H9 (cell line): ENCODE data around the gene STK11. TPM values are rescaled to one million over a fixed set of nuclear protein-coding genes. Genes with fewer than 3 reads are reported as not detected.
A peak's percentile ranks its signal among the peaks of the same experiment; 100 is the strongest.
"Not testable (repeated sequence)": the region's sequence is repeated elsewhere in the genome, so short reads cannot be mapped to it uniquely, and the experiment has no call there.

ENCODE experiments used
- DNase-seq: peaks from one replicate; pipeline ENCODE4 v3.0.0-alpha.2; 2017
- H2AFZ ChIP-seq: one replicate; pipeline ENCODE4 v1.6.1; 2013; ENCODE audit warnings: mild to moderate bottlenecking, low read length, control low read depth, moderate library complexity
- H2AK5ac ChIP-seq: 2 replicates; pipeline ENCODE4 v1.6.1; 2013; ENCODE audit warnings: low read length, control low read depth, mixed read lengths; ENCODE audit not compliant: insufficient read length
- H2BK120ac ChIP-seq: one replicate; pipeline ENCODE4 v1.6.1; 2013; ENCODE audit warnings: low read depth, mild to moderate bottlenecking, low read length, control low read depth, inconsistent platforms; ENCODE audit not compliant: poor library complexity, severe bottlenecking
- H2BK12ac ChIP-seq: 2 replicates; pipeline ENCODE4 v1.6.1; 2013; ENCODE audit warnings: low read length, control low read depth, mixed read lengths, low read depth; ENCODE audit not compliant: insufficient read length
- H2BK15ac ChIP-seq: 2 replicates; pipeline ENCODE4 v1.6.1; 2013; ENCODE audit warnings: low read depth, low read length, control low read depth
- H2BK20ac ChIP-seq: one replicate; pipeline ENCODE4 v1.6.1; 2013; ENCODE audit warnings: low read depth, mild to moderate bottlenecking, low read length, control low read depth, inconsistent platforms; ENCODE audit not compliant: poor library complexity, severe bottlenecking
- H2BK5ac ChIP-seq: 2 replicates; pipeline ENCODE4 v1.6.1; 2013; ENCODE audit warnings: low read length, control low read depth, mixed read lengths; ENCODE audit not compliant: insufficient read length
- H3K14ac ChIP-seq: 2 replicates; pipeline ENCODE4 v1.6.1; 2013; ENCODE audit warnings: low read length, control low read depth; ENCODE audit not compliant: insufficient read depth
- H3K18ac ChIP-seq: 2 replicates; pipeline ENCODE4 v1.6.1; 2013; ENCODE audit warnings: low read depth, mild to moderate bottlenecking, mixed read lengths, low read length, control low read depth; ENCODE audit not compliant: insufficient read length
- H3K23ac ChIP-seq: 2 replicates; pipeline ENCODE4 v1.6.1; 2013; ENCODE audit warnings: low read length, control low read depth, mixed read lengths, low read depth; ENCODE audit not compliant: insufficient read length
- H3K23me2 ChIP-seq: 2 replicates; pipeline ENCODE4 v1.6.1; 2013; ENCODE audit warnings: low read depth, mild to moderate bottlenecking, mixed read lengths, low read length, control low read depth; ENCODE audit not compliant: insufficient read length, poor library complexity, severe bottlenecking
- H3K27ac ChIP-seq: 2 replicates; pipeline ENCODE4 v1.5.1; 2013; ENCODE audit warnings: low read length, control low read depth, mixed read lengths, low read depth; ENCODE audit not compliant: insufficient read length
- H3K27me3 ChIP-seq: 2 replicates; pipeline ENCODE4 v1.6.1; 2013; ENCODE audit warnings: low read length, control low read depth, inconsistent platforms; ENCODE audit not compliant: insufficient read depth
- H3K4ac ChIP-seq: 2 replicates; pipeline ENCODE4 v1.6.1; 2013; ENCODE audit warnings: low read depth, mild to moderate bottlenecking, control low read depth, inconsistent platforms, low read length, moderate library complexity
- H3K4me1 ChIP-seq: 2 replicates; pipeline ENCODE4 v1.6.1; 2013; ENCODE audit warnings: low read length, control low read depth, inconsistent platforms; ENCODE audit not compliant: insufficient read depth
- H3K4me2 ChIP-seq: 2 replicates; pipeline ENCODE4 v1.6.1; 2013; ENCODE audit warnings: low read length, control low read depth, mixed read lengths; ENCODE audit not compliant: insufficient read length, insufficient read depth
- H3K56ac ChIP-seq: 2 replicates; pipeline ENCODE4 v1.6.1; 2013; ENCODE audit warnings: low read depth, mild to moderate bottlenecking, mixed read lengths, low read length, control low read depth; ENCODE audit not compliant: insufficient read length
- H3K79me1 ChIP-seq: 2 replicates; pipeline ENCODE4 v1.6.1; 2013; ENCODE audit warnings: low read depth, mild to moderate bottlenecking, moderate library complexity, low read length, control low read depth, inconsistent platforms; ENCODE audit not compliant: insufficient read depth, poor library complexity, severe bottlenecking
- H3K79me2 ChIP-seq: 2 replicates; pipeline ENCODE4 v1.6.1; 2013; ENCODE audit warnings: low read length, control low read depth, inconsistent platforms; ENCODE audit not compliant: insufficient read depth
- H3K9ac ChIP-seq: 2 replicates; pipeline ENCODE4 v1.6.1; 2013; ENCODE audit warnings: low read length, control low read depth, mixed read lengths; ENCODE audit not compliant: insufficient read length; ENCODE audit errors: extremely low read depth
- H3K9me3 ChIP-seq: one replicate; pipeline ENCODE4 v1.6.1; 2013; ENCODE audit warnings: low read depth, low read length, inconsistent platforms; ENCODE audit not compliant: control insufficient read depth
- H3T11ph ChIP-seq: one replicate; pipeline ENCODE4 v1.6.1; 2013; ENCODE audit warnings: mild to moderate bottlenecking, low read length, control low read depth, inconsistent platforms
- H4K20me1 ChIP-seq: one replicate; pipeline ENCODE4 v1.6.1; 2013; ENCODE audit not compliant: control insufficient read depth, insufficient read length, insufficient read depth
- H4K5ac ChIP-seq: 2 replicates; pipeline ENCODE4 v1.6.1; 2013; ENCODE audit warnings: low read depth, mild to moderate bottlenecking, mixed read lengths, low read length, control low read depth; ENCODE audit not compliant: insufficient read length
- H4K8ac ChIP-seq: replicated peaks from 2 replicates; pipeline ENCODE4 v1.6.1; 2013; ENCODE audit warnings: low read length, control low read depth, mixed read lengths, low read depth; ENCODE audit not compliant: insufficient read length
- H4K91ac ChIP-seq: 2 replicates; pipeline ENCODE4 v1.6.1; 2013; ENCODE audit warnings: low read depth, mild to moderate bottlenecking, moderate library complexity, mixed read lengths, low read length, control low read depth; ENCODE audit not compliant: insufficient read length
- H3K27ac Mint-ChIP-seq, 3 experiments: 2 replicates in 2 of 3; 3 replicates in 1 of 3; pipeline ENCODE4 v1.8.0; 2020 to 2021; ENCODE audit warnings: mixed read lengths in 3 of 3, mild to moderate bottlenecking in 1 of 3, moderate library complexity in 1 of 3
- H3K27me3 Mint-ChIP-seq: 2 replicates; pipeline ENCODE4 v1.8.0; 2021; ENCODE audit warnings: low read depth, mild to moderate bottlenecking, moderate library complexity, mixed read lengths
- H3K36me3 Mint-ChIP-seq, 3 experiments: 2 replicates in 2 of 3; 3 replicates in 1 of 3; pipeline ENCODE4 v1.8.0; 2020 to 2021; ENCODE audit warnings: low read depth in 3 of 3, mixed read lengths in 3 of 3; ENCODE audit not compliant: insufficient read depth in 1 of 3
- H3K4me1 Mint-ChIP-seq, 2 experiments: 2 replicates each; pipeline ENCODE4 v1.8.0; 2020; ENCODE audit warnings: mixed read lengths in 2 of 2
- H3K4me3 Mint-ChIP-seq, 2 experiments: 2 replicates in 1 of 2; 3 replicates in 1 of 2; pipeline ENCODE4 v1.8.0; 2020 to 2021; ENCODE audit warnings: mild to moderate bottlenecking in 2 of 2, mixed read lengths in 2 of 2, moderate library complexity in 1 of 2
- H3K9me3 Mint-ChIP-seq, 2 experiments: 2 replicates in 1 of 2; 3 replicates in 1 of 2; pipeline ENCODE4 v1.8.0; 2020; ENCODE audit warnings: mild to moderate bottlenecking in 2 of 2, mixed read lengths in 2 of 2, moderate library complexity in 1 of 2
- CTCF ChIP-seq: fragments of 200-600 bp; sonication (generic); conservative IDR thresholded peaks from 3 replicates; pipeline ENCODE4 v1.8.0; 2021; ENCODE audit warnings: antibody characterized with exemption, mild to moderate bottlenecking
- WGBS: extraction: QIAGEN DNeasy Blood & Tissue Kit; methylation state at CpG from one replicate; pipeline ENCODE4 v1.1.7; 2013; ENCODE audit warnings: missing lambda C conversion rate, low lambda C conversion rate, mixed read lengths; ENCODE audit not compliant: insufficient read length; ENCODE audit errors: extremely low coverage; 5-methylcytosine and 5-hydroxymethylcytosine counted together
- total RNA-seq: library from RNA; stranded (reverse); gene quantifications from 2 replicates; pipeline ENCODE4 v1.2.1, GENCODE V29; 2021

The STK11 gene
- total RNA-seq, 1 experiment from 2014 or later: 74.3 TPM

GRCh38 chr19:1199531-1199930 is 6.0 kb upstream of the STK11 start:
- Histone ChIP-seq H2BK12ac (no peak overlapping the region), H4K8ac (no peak overlapping the region), H2BK20ac (no peak overlapping the region), H2AFZ (no peak overlapping the region), H4K5ac (no peak overlapping the region), H2BK15ac (no peak overlapping the region), H3K18ac (no peak overlapping the region), H3K4me2 (no peak overlapping the region), H2BK5ac (no peak overlapping the region), H3K4me1 (no peaks in the 10 kb centered on the region), H3K56ac (no peak overlapping the region), H3K79me1 (no peaks in the 10 kb centered on the region), H3K79me2 (no peaks in the 10 kb centered on the region), H3K27ac (no peak overlapping the region), H3K9ac (no peak overlapping the region), H3K23ac (no peak overlapping the region), H3K14ac (no peak overlapping the region), H3K4ac (no peak overlapping the region), H3K9me3 (no peaks in the 10 kb centered on the region), H2BK120ac (no peak overlapping the region), H4K20me1 (no peaks in the 10 kb centered on the region), H2AK5ac (no peak overlapping the region), H3K27me3 (no peaks in the 10 kb centered on the region), H4K91ac (no peak overlapping the region), H3K23me2 (no peaks in the 10 kb centered on the region), H3T11ph (no peak overlapping the region)
- Mint-ChIP-seq H3K4me3 (no peak overlapping the region), H3K27me3 (no peaks in the 10 kb centered on the region), H3K4me1 (no peaks in the 10 kb centered on the region), H3K27ac (no peak overlapping the region), H3K9me3 (no peaks in the 10 kb centered on the region), H3K36me3 (no peaks in the 10 kb centered on the region)
- no peak for DNase-seq
- TF ChIP-seq CTCF: no peak
- no CpG with 5 or more reads among the region's 10 CpGs for WGBS

- not testable (repeated sequence) for H3K18ac ChIP-seq, H3K9me3 ChIP-seq, H2BK5ac ChIP-seq, H3K23me2 ChIP-seq, H4K8ac ChIP-seq, H2BK15ac ChIP-seq, H2AFZ ChIP-seq, H3K14ac ChIP-seq, H2BK20ac ChIP-seq, H3K56ac ChIP-seq, H3K4me2 ChIP-seq, H3K79me1 ChIP-seq, H3K4ac ChIP-seq, H3K4me3 Mint-ChIP-seq, H2BK12ac ChIP-seq, H3K27me3 ChIP-seq, H3K9ac ChIP-seq, H2BK120ac ChIP-seq, H3K9me3 Mint-ChIP-seq, H3K23ac ChIP-seq, H3K27me3 Mint-ChIP-seq, H3K36me3 Mint-ChIP-seq, H3K27ac ChIP-seq, H3K4me1 Mint-ChIP-seq, DNase-seq, H3K4me1 ChIP-seq, H2AK5ac ChIP-seq, H4K5ac ChIP-seq, H4K20me1 ChIP-seq, H3T11ph ChIP-seq, H3K79me2 ChIP-seq, H4K91ac ChIP-seq
- peak overlapping the region in 1 of 3 experiments; percentile 65; a peak in 1 of 7 replicates for H3K27ac Mint-ChIP-seq
- no CpG with 5 or more reads among the region's 4 CpGs for WGBS
These were observed 5.0 kb upstream of the STK11 start for GRCh38 chr19:1200614-1201013.
